Neural progenitor cell (in vitro differentiated cells): Measurements from ENCODE around the gene PTPN4. TPM values are rescaled to one million over a fixed set of nuclear protein-coding genes. Genes with fewer than 3 reads are reported as not detected.

ENCODE experiments used
- DNase-seq: peaks from one replicate; pipeline ENCODE4 v3.0.0-alpha.2; 2016; ENCODE audit warnings: low spot score
- H2AFZ ChIP-seq: fragments of 200-600 bp; sonication (generic); replicated peaks from 2 replicates; pipeline ENCODE4 v1.6.1; 2016; ENCODE audit warnings: antibody characterized with exemption
- H3F3A ChIP-seq: fragments of 200-600 bp; sonication (generic); 2 replicates; pipeline ENCODE4 v1.6.1; 2016; ENCODE audit warnings: antibody characterized with exemption, low read depth
- H3K27ac ChIP-seq: fragments of 200-600 bp; sonication (generic); 2 replicates; pipeline ENCODE4 v1.5.1; 2016; ENCODE audit warnings: mild to moderate bottlenecking
- H3K27me3 ChIP-seq: fragments of 200-600 bp; sonication (generic); 2 replicates; pipeline ENCODE4 v1.6.1; 2016; ENCODE audit warnings: mild to moderate bottlenecking, moderate library complexity
- H3K36me3 ChIP-seq: fragments of 200-600 bp; sonication (generic); 2 replicates; pipeline ENCODE4 v1.5.1; 2016
- H3K4me1 ChIP-seq: fragments of 200-600 bp; sonication (generic); 2 replicates; pipeline ENCODE4 v1.6.1; 2016; ENCODE audit warnings: mixed run types
- H3K4me2 ChIP-seq: fragments of 200-600 bp; sonication (generic); 2 replicates; pipeline ENCODE4 v1.6.1; 2016
- H3K4me3 ChIP-seq: fragments of 200-600 bp; sonication (generic); 2 replicates; pipeline ENCODE4 v1.5.1; 2016
- H3K79me2 ChIP-seq: fragments of 200-600 bp; sonication (generic); 2 replicates; pipeline ENCODE4 v1.6.1; 2016; ENCODE audit warnings: low read depth
- H3K9ac ChIP-seq: fragments of 200-600 bp; sonication (generic); 2 replicates; pipeline ENCODE4 v1.6.1; 2016
- H3K9me3 ChIP-seq: fragments of 200-600 bp; sonication (generic); 2 replicates; pipeline ENCODE4 v1.5.1; 2016; ENCODE audit warnings: low read depth
- H4K20me1 ChIP-seq: fragments of 200-600 bp; sonication (generic); 2 replicates; pipeline ENCODE4 v1.6.1; 2016; ENCODE audit warnings: low read depth
- H3K27ac Mint-ChIP-seq: 3 replicates; pipeline ENCODE4 v1.8.0; 2021; ENCODE audit warnings: mixed read lengths
- H3K27me3 Mint-ChIP-seq: 2 replicates; pipeline ENCODE4 v1.8.0; 2022; ENCODE audit warnings: low read depth, mild to moderate bottlenecking, inconsistent platforms, moderate library complexity, mixed read lengths; ENCODE audit not compliant: insufficient read depth
- H3K36me3 Mint-ChIP-seq: 3 replicates; pipeline ENCODE4 v1.8.0; 2021; ENCODE audit warnings: mixed read lengths
- H3K4me1 Mint-ChIP-seq: 3 replicates; pipeline ENCODE4 v1.8.0; 2021; ENCODE audit warnings: mixed read lengths
- H3K4me3 Mint-ChIP-seq: 3 replicates; pipeline ENCODE4 v1.8.0; 2021; ENCODE audit warnings: mild to moderate bottlenecking, moderate library complexity, mixed read lengths
- H3K9me3 Mint-ChIP-seq: 3 replicates; pipeline ENCODE4 v1.8.0; 2020; ENCODE audit warnings: mixed read lengths
- EZH2 ChIP-seq: fragments of 200-600 bp; sonication (generic); IDR thresholded peaks from 2 replicates; pipeline ENCODE4 v1.6.1; 2017; ENCODE audit warnings: antibody characterized with exemption, mild to moderate bottlenecking, moderate library complexity
- EZH2phosphoT487 ChIP-seq: fragments of 200-600 bp; sonication (generic); IDR thresholded peaks from 2 replicates; pipeline ENCODE4 v1.6.1; 2017; ENCODE audit warnings: antibody characterized with exemption
- total RNA-seq: library from RNA; depleted of rRNA; stranded (reverse); fragments of >200 nt; gene quantifications from 2 replicates; pipeline ENCODE4 v1.2.3, GENCODE V29; 2015; ENCODE audit warnings: low replicate concordance
- TF ChIP-seq, protein P1 (sequence below): fragments of 200-600 bp; sonication (generic); IDR thresholded peaks from 2 replicates; pipeline ENCODE4 v1.5.1; 2017; ENCODE audit warnings: antibody characterized with exemption, mild to moderate bottlenecking

The PTPN4 gene
- total RNA-seq, 1 donor from 2014 or later = 51.8 TPM

DNA sequence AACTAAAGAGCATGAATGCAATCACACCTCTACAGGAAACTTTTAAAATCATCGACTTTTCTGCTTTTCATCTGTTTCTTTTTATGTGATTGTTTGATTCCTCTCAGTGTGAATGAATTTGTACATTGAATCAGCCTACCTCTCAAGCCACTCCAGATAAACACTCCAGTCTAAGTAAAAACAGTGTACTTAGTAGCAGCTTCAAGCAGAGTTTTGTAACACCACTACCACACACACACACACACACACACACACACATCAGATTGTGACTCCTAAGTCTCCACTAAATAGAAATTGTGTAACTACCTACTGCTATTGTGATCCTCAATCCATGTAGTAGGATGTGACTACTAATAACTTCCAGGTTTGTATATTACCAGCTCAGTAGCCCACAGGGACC is 187.8 kb downstream of the PTPN4 start:
- DNase-seq = no peak
- H2AFZ ChIP-seq = no peak overlapping the region
- H3K4me2 ChIP-seq = no peak overlapping the region
- peaks cover 10% of the 10 kb centered on the region for H3K36me3 Mint-ChIP-seq
- TF ChIP-seq, protein P1, sequence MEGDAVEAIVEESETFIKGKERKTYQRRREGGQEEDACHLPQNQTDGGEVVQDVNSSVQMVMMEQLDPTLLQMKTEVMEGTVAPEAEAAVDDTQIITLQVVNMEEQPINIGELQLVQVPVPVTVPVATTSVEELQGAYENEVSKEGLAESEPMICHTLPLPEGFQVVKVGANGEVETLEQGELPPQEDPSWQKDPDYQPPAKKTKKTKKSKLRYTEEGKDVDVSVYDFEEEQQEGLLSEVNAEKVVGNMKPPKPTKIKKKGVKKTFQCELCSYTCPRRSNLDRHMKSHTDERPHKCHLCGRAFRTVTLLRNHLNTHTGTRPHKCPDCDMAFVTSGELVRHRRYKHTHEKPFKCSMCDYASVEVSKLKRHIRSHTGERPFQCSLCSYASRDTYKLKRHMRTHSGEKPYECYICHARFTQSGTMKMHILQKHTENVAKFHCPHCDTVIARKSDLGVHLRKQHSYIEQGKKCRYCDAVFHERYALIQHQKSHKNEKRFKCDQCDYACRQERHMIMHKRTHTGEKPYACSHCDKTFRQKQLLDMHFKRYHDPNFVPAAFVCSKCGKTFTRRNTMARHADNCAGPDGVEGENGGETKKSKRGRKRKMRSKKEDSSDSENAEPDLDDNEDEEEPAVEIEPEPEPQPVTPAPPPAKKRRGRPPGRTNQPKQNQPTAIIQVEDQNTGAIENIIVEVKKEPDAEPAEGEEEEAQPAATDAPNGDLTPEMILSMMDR = no peak
- no peak for TF ChIP-seq EZH2phosphoT487
- TF ChIP-seq EZH2 = no peak
- peaks cover 11% of the 10 kb centered on the region for H3K36me3 ChIP-seq
- H4K20me1 ChIP-seq = no peaks in the 10 kb centered on the region
- no peaks in the 10 kb centered on the region for H3K27me3 ChIP-seq
- no peaks in the 10 kb centered on the region for H3K27me3 Mint-ChIP-seq
- no peak overlapping the region for H3K27ac Mint-ChIP-seq
- H3K4me1 Mint-ChIP-seq = no peaks in the 10 kb centered on the region
- H3K4me3 ChIP-seq = no peak overlapping the region
- no peaks in the 10 kb centered on the region for H3K4me1 ChIP-seq
- H3K27ac ChIP-seq = no peak overlapping the region
- H3K9me3 ChIP-seq = no peaks in the 10 kb centered on the region
- H3K9ac ChIP-seq = no peak overlapping the region
- H3K9me3 Mint-ChIP-seq = no peaks in the 10 kb centered on the region
- no peaks in the 10 kb centered on the region for H3F3A ChIP-seq
- no peak overlapping the region for H3K4me3 Mint-ChIP-seq
- no peaks in the 10 kb centered on the region for H3K79me2 ChIP-seq

DNA sequence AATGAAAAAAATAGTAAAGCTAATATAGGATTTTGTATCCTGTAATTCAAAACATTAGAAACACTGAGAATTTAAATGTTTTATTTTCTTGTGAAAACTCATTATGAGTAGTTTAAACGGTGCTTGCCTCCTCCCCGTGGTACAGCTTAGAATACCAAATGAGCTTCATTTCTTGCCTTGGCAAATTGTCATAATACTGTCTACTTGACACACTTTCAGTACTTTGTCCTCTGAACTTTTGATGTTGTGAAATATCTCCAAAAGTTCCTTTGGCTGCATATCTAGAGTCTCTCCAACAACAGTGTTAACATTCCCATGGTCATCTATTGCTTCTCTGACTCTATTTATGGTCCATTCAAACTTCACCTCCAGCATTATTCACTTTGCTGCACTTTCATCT is 191.2 kb downstream of the PTPN4 start:
- no peak for DNase-seq
- H3K4me1 Mint-ChIP-seq = no peaks in the 10 kb centered on the region
- H3K36me3 Mint-ChIP-seq = peaks cover 31% of the 10 kb centered on the region
- Histone ChIP-seq H3K4me3 (no peak overlapping the region), H3K79me2 (no peaks in the 10 kb centered on the region), H3K36me3 (peaks cover 12% of the 10 kb centered on the region), H3F3A (no peaks in the 10 kb centered on the region), H4K20me1 (no peaks in the 10 kb centered on the region), H3K9ac (no peak overlapping the region), H2AFZ (no peak overlapping the region), H3K4me1 (no peaks in the 10 kb centered on the region), H3K27ac (no peak overlapping the region), H3K9me3 (no peaks in the 10 kb centered on the region), H3K27me3 (no peaks in the 10 kb centered on the region), H3K4me2 (no peak overlapping the region)
- H3K27me3 Mint-ChIP-seq = no peaks in the 10 kb centered on the region
- H3K9me3 Mint-ChIP-seq = peaks cover 5% of the 10 kb centered on the region
- no peak overlapping the region for H3K4me3 Mint-ChIP-seq
- TF ChIP-seq, protein P1 = no peak
- TF ChIP-seq EZH2phosphoT487 (no peak), EZH2 (no peak)
- H3K27ac Mint-ChIP-seq = no peak overlapping the region

DNA sequence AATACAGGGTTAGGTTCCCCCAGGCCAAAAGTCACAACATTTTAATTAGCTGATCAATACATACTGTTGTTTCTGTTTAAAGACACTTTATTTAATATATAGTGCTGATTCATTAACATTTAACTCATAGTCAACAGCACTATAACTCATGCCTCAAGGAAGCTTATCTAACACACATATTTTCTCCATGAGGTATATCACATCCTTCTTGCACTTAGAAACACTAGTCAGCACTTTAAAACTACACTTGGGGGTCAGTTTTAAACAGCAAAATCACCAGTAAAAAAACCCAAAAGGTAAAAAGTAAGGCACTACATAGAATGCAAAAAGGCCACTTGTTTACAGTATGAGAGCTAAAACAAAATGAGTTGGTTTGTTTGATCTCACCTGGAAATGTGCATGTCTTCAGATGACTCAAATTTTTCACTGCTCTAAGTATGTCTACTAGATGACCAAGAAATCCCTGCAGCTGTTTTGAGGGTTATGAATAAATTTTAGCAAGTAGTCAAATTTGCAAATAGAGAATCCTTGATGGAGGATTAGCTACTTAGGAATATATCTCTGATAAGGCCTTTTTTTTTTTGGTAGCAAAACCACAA is 199.0 kb downstream of the PTPN4 start:
- Histone ChIP-seq H3F3A (no peaks in the 10 kb centered on the region), H3K9me3 (peaks cover 17% of the 10 kb centered on the region), H3K4me2 (no peak overlapping the region), H3K4me3 (no peak overlapping the region), H3K4me1 (no peaks in the 10 kb centered on the region), H4K20me1 (no peaks in the 10 kb centered on the region), H3K79me2 (no peaks in the 10 kb centered on the region), H3K27ac (no peak overlapping the region), H2AFZ (no peak overlapping the region), H3K27me3 (no peaks in the 10 kb centered on the region), H3K9ac (no peak overlapping the region), H3K36me3 (peaks cover 38% of the 10 kb centered on the region)
- no peak for DNase-seq
- Mint-ChIP-seq H3K4me3 (no peak overlapping the region), H3K4me1 (no peaks in the 10 kb centered on the region), H3K36me3 (peaks cover 47% of the 10 kb centered on the region), H3K9me3 (peaks cover 11% of the 10 kb centered on the region), H3K27ac (no peak overlapping the region), H3K27me3 (no peaks in the 10 kb centered on the region)
- no peak for TF ChIP-seq EZH2phosphoT487
- TF ChIP-seq, protein P1 = no peak
- no peak for TF ChIP-seq EZH2
